ENCODE measurements around the gene TNS2. TPM values are rescaled to one million over a fixed set of nuclear protein-coding genes. Genes with fewer than 3 reads are reported as not detected.

Gene TNS2
- total RNA-seq, 2 donors from 2014 or later: 66.5 to 180 TPM

DNA sequence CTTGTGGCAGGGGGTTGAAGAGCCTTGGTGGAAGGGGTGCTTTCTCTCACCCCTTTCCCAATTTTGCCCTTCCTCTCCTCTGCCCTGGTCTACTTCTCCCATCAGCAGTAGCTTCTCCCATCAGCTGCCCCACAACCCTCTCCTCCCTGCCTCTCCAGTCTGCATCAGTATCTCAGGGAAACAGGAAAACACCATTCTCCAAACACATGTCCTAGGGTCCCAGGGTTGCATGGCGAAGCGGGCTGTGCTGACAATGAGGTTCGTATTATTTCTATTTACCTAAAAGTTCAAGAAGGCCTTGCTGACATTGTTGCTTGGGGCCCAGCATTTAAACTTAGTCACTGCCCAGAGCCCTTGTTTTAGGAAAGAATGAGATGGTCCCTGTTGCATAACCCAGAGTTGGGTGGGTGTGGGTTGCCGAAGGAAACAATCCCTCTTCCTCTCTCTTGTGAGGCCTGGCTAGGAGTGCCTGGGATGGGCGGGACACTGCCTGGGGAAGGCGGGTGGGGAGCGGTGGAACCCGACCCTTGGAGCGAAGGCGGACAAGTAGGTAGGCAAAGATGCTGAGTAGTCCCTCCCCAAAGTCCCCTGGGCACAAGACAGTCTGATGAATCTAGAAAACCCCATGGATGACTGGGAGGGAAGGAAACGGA, 46.4 kb downstream of the TNS2 start:
- Histone ChIP-seq H3K27ac (peak overlapping the region; percentile 71 to 86), H3K36me3 (no peaks in the 10 kb centered on the region), H3K4me1 (replicated peaks) (peaks cover 5% of the 10 kb centered on the region), H3K27me3 (replicated peaks; ENCODE audit: insufficient read depth) (no peaks in the 10 kb centered on the region), H3K9me3 (no peaks in the 10 kb centered on the region), H3K4me3 (no peak overlapping the region)
- intact Hi-C loops (cut with DNase I): loop anchor here (5.0 kb wide), 1 partner anchor 61 kb away; no protein-coding TSS in a partner anchor
- no peak for DNase-seq (ENCODE audit: low spot score)
- 44% methylated on average over 11 of the region's 11 CpGs for WGBS
- TF ChIP-seq POLR2AphosphoS5 (IDR thresholded peaks at IDR 0.05) (peak; percentile 27), POLR2A (IDR thresholded peaks at IDR 0.05) (no peak)
- TF ChIP-seq, protein P1, sequence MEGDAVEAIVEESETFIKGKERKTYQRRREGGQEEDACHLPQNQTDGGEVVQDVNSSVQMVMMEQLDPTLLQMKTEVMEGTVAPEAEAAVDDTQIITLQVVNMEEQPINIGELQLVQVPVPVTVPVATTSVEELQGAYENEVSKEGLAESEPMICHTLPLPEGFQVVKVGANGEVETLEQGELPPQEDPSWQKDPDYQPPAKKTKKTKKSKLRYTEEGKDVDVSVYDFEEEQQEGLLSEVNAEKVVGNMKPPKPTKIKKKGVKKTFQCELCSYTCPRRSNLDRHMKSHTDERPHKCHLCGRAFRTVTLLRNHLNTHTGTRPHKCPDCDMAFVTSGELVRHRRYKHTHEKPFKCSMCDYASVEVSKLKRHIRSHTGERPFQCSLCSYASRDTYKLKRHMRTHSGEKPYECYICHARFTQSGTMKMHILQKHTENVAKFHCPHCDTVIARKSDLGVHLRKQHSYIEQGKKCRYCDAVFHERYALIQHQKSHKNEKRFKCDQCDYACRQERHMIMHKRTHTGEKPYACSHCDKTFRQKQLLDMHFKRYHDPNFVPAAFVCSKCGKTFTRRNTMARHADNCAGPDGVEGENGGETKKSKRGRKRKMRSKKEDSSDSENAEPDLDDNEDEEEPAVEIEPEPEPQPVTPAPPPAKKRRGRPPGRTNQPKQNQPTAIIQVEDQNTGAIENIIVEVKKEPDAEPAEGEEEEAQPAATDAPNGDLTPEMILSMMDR (IDR thresholded peaks at IDR 0.05): no peak

DNA sequence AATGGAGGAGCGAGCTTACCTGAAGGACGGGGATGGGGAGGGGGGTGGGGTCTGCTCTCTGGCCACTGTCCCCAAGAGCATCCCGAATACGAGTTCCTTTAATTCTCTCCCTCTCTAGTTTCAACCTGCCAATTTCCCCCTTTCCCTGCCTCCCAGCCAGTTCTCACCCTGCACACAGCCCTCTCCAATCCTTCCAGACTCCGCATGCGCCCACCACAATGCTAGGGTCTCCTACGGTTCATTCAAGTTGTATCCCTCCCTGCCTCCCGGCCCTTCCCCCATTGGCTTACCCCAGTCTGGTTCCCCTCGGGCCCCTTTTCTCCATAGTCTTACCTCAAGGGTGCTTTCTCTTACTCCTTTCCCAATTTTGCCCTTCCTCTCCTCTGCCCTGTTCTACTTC, 46.9 kb downstream of the TNS2 start:
- H3K36me3 ChIP-seq: no peaks in the 10 kb centered on the region

DNA sequence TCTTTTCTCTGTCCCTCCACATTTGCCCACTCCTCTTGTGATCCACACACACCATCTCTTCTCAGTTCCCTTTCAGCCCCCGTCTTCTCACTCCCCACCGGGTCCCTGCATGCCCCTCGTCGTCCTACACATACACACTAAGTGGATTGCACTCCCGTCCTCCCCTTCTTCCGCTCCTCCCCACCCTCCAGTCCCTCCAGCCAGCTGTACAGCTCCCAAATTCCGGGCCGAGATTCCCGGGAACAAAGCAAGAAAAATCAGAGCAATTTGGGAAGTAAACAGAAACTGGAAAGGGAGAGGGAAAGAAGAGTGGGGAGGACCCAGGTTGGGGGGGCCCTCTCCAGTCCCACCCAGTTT, 47.3 kb downstream of the TNS2 start:
- Histone ChIP-seq H3K36me3 (no peaks in the 10 kb centered on the region), H3K27ac (peak overlapping the region; percentile 71 to 86), H3K9me3 (no peaks in the 10 kb centered on the region), H3K4me3 (peak overlapping the region; percentile 44 to 48), H3K27me3 (replicated peaks; ENCODE audit: insufficient read depth) (no peaks in the 10 kb centered on the region), H3K4me1 (replicated peaks) (peaks cover 5% of the 10 kb centered on the region)
- intact Hi-C loops (cut with DNase I): loop anchor here (5.0 kb wide), 1 partner anchor 60 kb away; no protein-coding TSS in a partner anchor
- WGBS: 1% methylated on average over 9 of the region's 9 CpGs
- TF ChIP-seq POLR2A (IDR thresholded peaks at IDR 0.05) (no peak), POLR2AphosphoS5 (IDR thresholded peaks at IDR 0.05) (no peak)
- TF ChIP-seq, protein P1 (IDR thresholded peaks at IDR 0.05): no peak
- no peak for DNase-seq (ENCODE audit: low spot score)

More for the DNA sequence above, 46.9 kb downstream of the TNS2 start:
- peak overlapping the region; percentile 71 to 86 for H3K27ac ChIP-seq
- peaks cover 5% of the 10 kb centered on the region for H3K4me1 ChIP-seq (replicated peaks)
- TF ChIP-seq POLR2A (IDR thresholded peaks at IDR 0.05) (no peak), POLR2AphosphoS5 (IDR thresholded peaks at IDR 0.05) (no peak)
- TF ChIP-seq, protein P1 (IDR thresholded peaks at IDR 0.05): no peak
- no peaks in the 10 kb centered on the region for H3K9me3 ChIP-seq
- 39% methylated on average over 9 of the region's 9 CpGs for WGBS
- DNase-seq (ENCODE audit: low spot score): no peak
- intact Hi-C loops (cut with DNase I): loop anchor here (5.0 kb wide), 1 partner anchor 61 kb away; no protein-coding TSS in a partner anchor
- no peaks in the 10 kb centered on the region for H3K27me3 ChIP-seq (replicated peaks; ENCODE audit: insufficient read depth)
- peak overlapping the region; percentile 44 to 48 for H3K4me3 ChIP-seq

DNA sequence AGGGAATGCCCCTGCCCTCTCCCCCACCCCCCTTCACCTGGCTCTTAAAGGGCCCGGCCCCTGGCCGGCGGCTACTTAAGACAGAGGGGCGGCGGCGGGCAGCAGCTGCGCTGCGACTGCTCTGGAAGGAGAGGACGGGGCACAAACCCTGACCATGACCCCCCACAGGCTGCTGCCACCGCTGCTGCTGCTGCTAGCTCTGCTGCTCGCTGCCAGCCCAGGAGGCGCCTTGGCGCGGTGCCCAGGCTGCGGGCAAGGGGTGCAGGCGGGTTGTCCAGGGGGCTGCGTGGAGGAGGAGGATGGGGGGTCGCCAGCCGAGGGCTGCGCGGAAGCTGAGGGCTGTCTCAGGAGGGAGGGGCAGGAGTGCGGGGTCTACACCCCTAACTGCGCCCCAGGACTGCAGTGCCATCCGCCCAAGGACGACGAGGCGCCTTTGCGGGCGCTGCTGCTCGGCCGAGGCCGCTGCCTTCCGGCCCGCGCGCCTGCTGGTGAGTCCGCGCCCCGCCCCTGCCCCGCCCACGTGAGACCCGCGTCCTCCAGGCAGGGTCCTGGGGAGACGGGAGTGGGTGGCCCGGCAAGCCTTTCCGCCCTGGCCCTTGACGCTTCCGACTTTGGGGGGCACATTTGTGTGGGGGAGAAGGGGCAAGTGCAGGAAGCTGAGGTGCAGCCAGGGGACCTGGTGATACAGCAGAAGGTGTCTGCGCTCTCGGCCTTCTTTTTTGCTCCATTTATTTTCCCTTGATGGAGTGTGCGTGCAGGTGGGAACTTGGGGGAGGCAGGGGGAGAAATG, 47.9 kb downstream of the TNS2 start, which contains the start of gene IGFBP6:
TSS of gene IGFBP6 (plus strand) at position 104 of the 790 bp plus-strand sequence. CDS start at position 155, 51 bp downstream.
- Histone ChIP-seq H3K36me3 (no peaks in the 10 kb centered on the region), H3K4me1 (replicated peaks) (peaks cover 5% of the 10 kb centered on the region), H3K27ac (peak within 1 kb of the TSS; percentile 71 to 86), H3K4me3 (peak within 1 kb of the TSS; percentile 44 to 48), H3K27me3 (replicated peaks; ENCODE audit: insufficient read depth) (no peaks in the 10 kb centered on the region), H3K9me3 (no peaks in the 10 kb centered on the region)
- no peak for DNase-seq (ENCODE audit: low spot score)
- TF ChIP-seq POLR2AphosphoS5 (IDR thresholded peaks at IDR 0.05) (no peak), POLR2A (IDR thresholded peaks at IDR 0.05) (no peak)
- TF ChIP-seq, protein P1 (IDR thresholded peaks at IDR 0.05): peak in 2 of 4 experiments; percentile 40 to 51
- WGBS: 1% methylated on average over 42 of the region's 51 CpGs
- intact Hi-C loops (cut with DNase I): loop anchor here (5.0 kb wide), 1 partner anchor 60 kb away; no protein-coding TSS in a partner anchor

Data from prostate gland (tissue), 2 donors.